ENCODE results near the gene SORBS1. TPM values are rescaled to one million over a fixed set of nuclear protein-coding genes. Genes with fewer than 3 reads are reported as not detected.

Gene SORBS1
- total RNA-seq, 2 donors from 2014 or later, result 16.7 to 17.9 TPM

DNA sequence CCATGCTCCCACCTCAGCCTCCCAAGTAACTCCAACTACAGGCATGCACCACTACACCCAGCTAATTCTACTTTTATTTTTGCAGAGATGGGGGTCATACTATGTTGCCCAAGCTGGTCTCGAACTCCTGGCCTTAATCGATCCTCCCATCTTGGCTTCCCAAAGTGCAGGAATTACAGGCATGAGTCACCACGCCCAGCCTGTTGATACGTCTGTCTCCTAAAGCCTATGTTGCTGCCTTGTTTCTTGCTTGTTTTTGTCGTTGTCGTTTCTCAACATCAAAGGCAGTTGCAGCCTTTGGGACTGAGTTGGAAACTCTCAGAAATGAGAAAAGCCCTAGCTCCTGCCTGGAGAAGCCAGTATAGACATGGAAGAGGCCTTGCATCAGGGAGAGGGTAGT is 49.9 kb downstream of the SORBS1 start:
- peaks cover 35% of the 10 kb centered on the region for H3K27me3 ChIP-seq (ENCODE audit: control insufficient read depth, insufficient read depth, low read length, poor library complexity, severe bottlenecking)
- no peaks in the 10 kb centered on the region for H3K9me3 Mint-ChIP-seq
- no peak overlapping the region for H3K4me3 ChIP-seq (ENCODE audit: low read length)
- H3K36me3 ChIP-seq (ENCODE audit: control insufficient read depth, insufficient read depth, low read length), result no peaks in the 10 kb centered on the region
- TF ChIP-seq, protein P1, sequence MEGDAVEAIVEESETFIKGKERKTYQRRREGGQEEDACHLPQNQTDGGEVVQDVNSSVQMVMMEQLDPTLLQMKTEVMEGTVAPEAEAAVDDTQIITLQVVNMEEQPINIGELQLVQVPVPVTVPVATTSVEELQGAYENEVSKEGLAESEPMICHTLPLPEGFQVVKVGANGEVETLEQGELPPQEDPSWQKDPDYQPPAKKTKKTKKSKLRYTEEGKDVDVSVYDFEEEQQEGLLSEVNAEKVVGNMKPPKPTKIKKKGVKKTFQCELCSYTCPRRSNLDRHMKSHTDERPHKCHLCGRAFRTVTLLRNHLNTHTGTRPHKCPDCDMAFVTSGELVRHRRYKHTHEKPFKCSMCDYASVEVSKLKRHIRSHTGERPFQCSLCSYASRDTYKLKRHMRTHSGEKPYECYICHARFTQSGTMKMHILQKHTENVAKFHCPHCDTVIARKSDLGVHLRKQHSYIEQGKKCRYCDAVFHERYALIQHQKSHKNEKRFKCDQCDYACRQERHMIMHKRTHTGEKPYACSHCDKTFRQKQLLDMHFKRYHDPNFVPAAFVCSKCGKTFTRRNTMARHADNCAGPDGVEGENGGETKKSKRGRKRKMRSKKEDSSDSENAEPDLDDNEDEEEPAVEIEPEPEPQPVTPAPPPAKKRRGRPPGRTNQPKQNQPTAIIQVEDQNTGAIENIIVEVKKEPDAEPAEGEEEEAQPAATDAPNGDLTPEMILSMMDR (conservative IDR thresholded peaks at IDR 0.05), result no peak
- no peak overlapping the region for H3K27ac Mint-ChIP-seq
- H3K27me3 Mint-ChIP-seq (ENCODE audit: insufficient read depth), result peaks cover 14% of the 10 kb centered on the region
- H3K36me3 Mint-ChIP-seq (ENCODE audit: low read depth), result no peaks in the 10 kb centered on the region
- DNase-seq, result no peak
- WGBS, 2 experiments (ENCODE audit: insufficient coverage in 1 of 2, insufficient read length in 1 of 2), result 80 to 84% methylated on average over 6 of the region's 6 CpGs
- peaks cover 5% of the 10 kb centered on the region for H3K4me1 ChIP-seq (ENCODE audit: control insufficient read depth, insufficient read depth, low read length)
- H3K4me1 Mint-ChIP-seq, result peaks cover 30% of the 10 kb centered on the region
- H3K9me3 ChIP-seq (ENCODE audit: control insufficient read depth, low read length), result no peaks in the 10 kb centered on the region
- H3K9ac ChIP-seq (ENCODE audit: extremely low read depth, low read length, poor library complexity, severe bottlenecking), result no peak overlapping the region
- no peak overlapping the region for H3K4me3 Mint-ChIP-seq
- H3K27ac ChIP-seq (ENCODE audit: low read depth, low read length), result no peak overlapping the region

DNA sequence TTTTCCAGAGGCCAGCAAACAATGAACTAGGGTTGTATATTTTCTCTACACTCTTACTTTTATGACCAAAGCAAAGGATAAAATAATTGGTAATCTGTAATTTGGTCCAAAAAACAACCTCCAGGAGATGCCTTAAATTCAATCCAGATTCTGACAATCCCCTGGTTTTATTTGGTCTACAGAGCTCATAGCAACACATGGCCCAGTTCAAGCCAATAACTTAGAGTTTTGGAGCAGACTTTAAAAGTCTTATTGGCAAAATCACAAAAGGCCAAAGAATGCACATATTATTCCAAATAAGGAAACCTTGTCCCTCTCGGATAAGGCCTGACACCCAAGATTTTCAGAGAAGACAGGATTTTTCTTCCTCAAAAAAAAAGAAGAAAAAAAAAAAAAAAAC is 51.9 kb downstream of the SORBS1 start:
- Mint-ChIP-seq H3K27me3 (ENCODE audit: insufficient read depth) (peaks cover 8% of the 10 kb centered on the region), H3K4me1 (peaks cover 33% of the 10 kb centered on the region), H3K9me3 (no peaks in the 10 kb centered on the region), H3K4me3 (no peak overlapping the region), H3K36me3 (ENCODE audit: low read depth) (no peaks in the 10 kb centered on the region), H3K27ac (no peak overlapping the region)
- TF ChIP-seq, protein P1 (conservative IDR thresholded peaks at IDR 0.05), result no peak
- DNase-seq, result no peak
- no peak overlapping the region for H3K27ac ChIP-seq (ENCODE audit: low read depth, low read length)
- H3K9me3 ChIP-seq (ENCODE audit: control insufficient read depth, low read length), result no peaks in the 10 kb centered on the region
- peaks cover 20% of the 10 kb centered on the region for H3K27me3 ChIP-seq (ENCODE audit: control insufficient read depth, insufficient read depth, low read length, poor library complexity, severe bottlenecking)
- no peaks in the 10 kb centered on the region for H3K36me3 ChIP-seq (ENCODE audit: control insufficient read depth, insufficient read depth, low read length)
- H3K4me1 ChIP-seq (ENCODE audit: control insufficient read depth, insufficient read depth, low read length), result no peaks in the 10 kb centered on the region
- no peak overlapping the region for H3K9ac ChIP-seq (ENCODE audit: extremely low read depth, low read length, poor library complexity, severe bottlenecking)
- WGBS, 2 experiments (ENCODE audit: insufficient coverage in 1 of 2, insufficient read length in 1 of 2), result no CpG with 5 or more reads among the region's 1 CpG
- H3K4me3 ChIP-seq (ENCODE audit: low read length), result no peak overlapping the region

DNA sequence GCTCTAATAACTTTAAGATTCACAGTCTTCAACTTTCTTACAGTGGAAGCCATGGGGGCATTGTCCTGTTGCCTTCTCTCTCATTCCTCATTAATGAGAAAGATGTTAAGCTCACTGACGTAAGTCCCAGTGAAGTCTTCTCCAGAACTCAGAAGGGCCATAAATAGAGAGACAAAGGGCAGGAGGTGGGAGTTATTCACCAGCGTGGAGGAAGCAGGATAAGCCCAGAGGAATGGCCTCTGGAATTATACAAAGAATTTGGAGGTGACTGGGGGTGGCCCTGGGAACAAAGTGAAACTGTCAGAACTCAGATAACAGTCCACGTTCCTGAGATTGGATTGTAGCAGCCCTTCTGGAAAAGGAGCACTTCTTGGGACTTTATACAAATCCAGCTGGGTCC is 52.4 kb downstream of the SORBS1 start:
- H3K36me3 Mint-ChIP-seq (ENCODE audit: low read depth), result no peaks in the 10 kb centered on the region
- H3K27me3 Mint-ChIP-seq (ENCODE audit: insufficient read depth), result peaks cover 3% of the 10 kb centered on the region
- Histone ChIP-seq H3K27me3 (ENCODE audit: control insufficient read depth, insufficient read depth, low read length, poor library complexity, severe bottlenecking) (peaks cover 15% of the 10 kb centered on the region), H3K4me3 (ENCODE audit: low read length) (no peak overlapping the region), H3K36me3 (ENCODE audit: control insufficient read depth, insufficient read depth, low read length) (no peaks in the 10 kb centered on the region), H3K27ac (ENCODE audit: low read depth, low read length) (no peak overlapping the region), H3K9me3 (ENCODE audit: control insufficient read depth, low read length) (no peaks in the 10 kb centered on the region), H3K4me1 (ENCODE audit: control insufficient read depth, insufficient read depth, low read length) (no peaks in the 10 kb centered on the region), H3K9ac (ENCODE audit: extremely low read depth, low read length, poor library complexity, severe bottlenecking) (no peak overlapping the region)
- TF ChIP-seq, protein P1 (conservative IDR thresholded peaks at IDR 0.05), result no peak
- 0 to 65% methylated on average over 1 to 3 of the region's 3 CpGs for WGBS, 2 experiments (ENCODE audit: insufficient coverage in 1 of 2, insufficient read length in 1 of 2)
- DNase-seq, result peak; percentile 55
- H3K27ac Mint-ChIP-seq, result no peak overlapping the region
- peaks cover 33% of the 10 kb centered on the region for H3K4me1 Mint-ChIP-seq
- no peaks in the 10 kb centered on the region for H3K9me3 Mint-ChIP-seq
- H3K4me3 Mint-ChIP-seq, result no peak overlapping the region

All from endodermal cell (in vitro differentiated cells).